Memory B cell (primary cell): ENCODE measurements around the gene RPS6KA5.
"Not testable (repeated sequence)": the region's sequence is repeated elsewhere in the genome, so short reads cannot be mapped to it uniquely, and the experiment has no call there.

Experiments
- ATAC-seq: fragments of 150-1000 bp; cut with Tn5 transposase; 2 replicates; pipeline ENCODE4 v1.10.0; 2021; ENCODE audit warnings: low read depth, mild to moderate bottlenecking, moderate library complexity
- DNase-seq, 2 donors: peaks; one replicate each; pipeline ENCODE4 v3.0.0; 2022; ENCODE audit warnings: low spot score in 2 of 2
- H3K27ac Mint-ChIP-seq: one replicate; pipeline ENCODE4 v1.8.0; 2022; ENCODE audit warnings: mild to moderate bottlenecking, moderate library complexity, mixed read lengths
- H3K27me3 Mint-ChIP-seq: one replicate; pipeline ENCODE4 v1.8.0; 2022; ENCODE audit warnings: mixed read lengths
- H3K36me3 Mint-ChIP-seq: one replicate; pipeline ENCODE4 v1.8.0; 2022; ENCODE audit warnings: mild to moderate bottlenecking, mixed read lengths
- H3K4me1 Mint-ChIP-seq: one replicate; pipeline ENCODE4 v1.8.0; 2022; ENCODE audit warnings: mixed read lengths
- H3K4me3 Mint-ChIP-seq: one replicate; pipeline ENCODE4 v1.8.0; 2022; ENCODE audit warnings: mild to moderate bottlenecking, moderate library complexity, mixed read lengths
- H3K9me3 Mint-ChIP-seq: one replicate; pipeline ENCODE4 v1.8.0; 2022; ENCODE audit warnings: mixed read lengths

The RPS6KA5 gene

DNA sequence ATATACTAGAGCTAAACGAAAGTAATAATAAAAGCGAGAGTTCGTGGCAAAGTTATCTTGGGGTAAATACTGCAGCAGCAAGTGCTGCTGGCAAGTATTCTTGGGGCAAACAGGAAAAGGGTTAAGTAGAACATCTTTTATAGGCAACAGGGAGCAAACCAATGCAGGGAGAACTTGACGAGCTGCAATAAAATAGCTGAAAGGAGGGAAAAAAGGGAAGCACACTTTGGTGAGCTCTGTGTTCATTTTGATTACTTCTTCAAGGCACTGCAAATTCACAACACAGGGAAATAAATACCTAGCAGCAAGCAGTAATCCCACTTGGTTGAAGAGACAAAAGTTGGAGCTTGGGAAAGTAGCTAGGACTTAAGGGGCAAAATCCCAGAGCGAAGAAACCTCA, 201.9 kb downstream of the RPS6KA5 start:
- Mint-ChIP-seq H3K9me3 (no peaks in the 10 kb centered on the region), H3K4me1 (peaks cover 8% of the 10 kb centered on the region), H3K4me3 (no peak overlapping the region), H3K27ac (no peak overlapping the region), H3K27me3 (no peaks in the 10 kb centered on the region), H3K36me3 (peaks cover 9% of the 10 kb centered on the region)
- no peak for ATAC-seq
- no peak for DNase-seq

DNA sequence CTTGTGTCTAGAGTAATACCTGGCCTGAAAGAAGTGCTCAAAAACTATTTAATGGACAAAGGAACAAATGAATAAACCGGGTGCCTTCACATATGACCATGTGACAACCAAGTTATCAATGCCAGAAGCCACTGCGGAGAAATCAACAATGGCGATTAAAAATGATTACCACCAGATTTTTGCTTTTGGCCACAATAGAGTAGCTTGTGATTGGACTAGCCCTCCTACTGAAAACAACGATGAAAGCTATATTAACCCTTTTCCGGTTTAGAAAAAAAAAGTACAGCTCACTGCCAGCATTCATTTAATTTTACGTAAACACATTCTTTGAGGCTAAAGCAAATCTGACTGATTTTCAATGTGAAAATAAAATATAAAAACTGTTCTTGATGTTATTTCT, 202.6 kb downstream of the RPS6KA5 start:
- Mint-ChIP-seq H3K36me3 (peaks cover 9% of the 10 kb centered on the region), H3K9me3 (no peaks in the 10 kb centered on the region), H3K4me3 (no peak overlapping the region), H3K4me1 (peaks cover 8% of the 10 kb centered on the region), H3K27me3 (no peaks in the 10 kb centered on the region), H3K27ac (no peak overlapping the region)
- DNase-seq (no peak), ATAC-seq (no peak)

DNA sequence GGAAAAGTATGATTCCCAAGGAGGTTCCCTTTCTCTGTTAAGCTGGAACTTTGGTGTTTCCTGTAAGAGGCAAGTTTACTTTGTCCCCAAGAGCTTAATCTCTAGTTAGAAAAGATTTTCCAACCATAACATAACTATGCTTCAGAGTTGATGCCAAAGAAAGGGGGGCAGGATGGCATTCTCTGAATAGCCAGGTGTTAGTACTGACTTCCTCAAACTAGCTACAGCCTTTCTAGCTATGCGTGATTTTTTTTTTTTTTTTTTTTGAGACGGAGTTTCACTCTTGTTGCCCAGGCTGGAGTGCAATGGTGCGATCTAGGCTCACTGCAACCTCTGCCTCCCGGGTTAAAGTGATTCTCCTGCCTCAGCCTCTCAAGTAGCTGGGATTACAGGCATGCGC, 204.3 kb downstream of the RPS6KA5 start:
- not testable (repeated sequence) for DNase-seq, H3K4me1 Mint-ChIP-seq, H3K36me3 Mint-ChIP-seq, H3K9me3 Mint-ChIP-seq, H3K4me3 Mint-ChIP-seq, H3K27me3 Mint-ChIP-seq, H3K27ac Mint-ChIP-seq
- ATAC-seq, result peak; percentile 94

DNA sequence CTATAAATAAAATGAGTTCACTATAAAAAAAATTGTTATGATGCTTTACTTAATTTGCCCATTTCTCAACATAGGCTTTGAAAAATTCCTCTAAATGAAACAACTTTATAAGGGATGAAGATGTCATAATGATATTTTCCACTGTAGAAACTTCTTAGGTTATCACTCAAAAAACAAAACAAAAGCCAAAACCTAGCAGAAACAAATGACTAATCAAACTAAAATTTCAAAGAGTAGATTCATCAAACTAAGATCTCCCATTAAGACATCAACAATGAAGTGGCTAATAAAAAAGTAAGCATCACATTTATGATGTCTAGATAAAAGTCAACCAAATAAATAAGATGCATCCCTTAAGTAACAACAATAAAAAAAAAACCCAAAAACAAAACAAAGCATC, 207.3 kb downstream of the RPS6KA5 start:
- Mint-ChIP-seq H3K4me3 (no peak overlapping the region), H3K9me3 (no peaks in the 10 kb centered on the region), H3K4me1 (peaks cover 6% of the 10 kb centered on the region), H3K27me3 (no peaks in the 10 kb centered on the region), H3K36me3 (peaks cover 2% of the 10 kb centered on the region), H3K27ac (no peak overlapping the region)
- DNase-seq, result no peak
- no peak for ATAC-seq

DNA sequence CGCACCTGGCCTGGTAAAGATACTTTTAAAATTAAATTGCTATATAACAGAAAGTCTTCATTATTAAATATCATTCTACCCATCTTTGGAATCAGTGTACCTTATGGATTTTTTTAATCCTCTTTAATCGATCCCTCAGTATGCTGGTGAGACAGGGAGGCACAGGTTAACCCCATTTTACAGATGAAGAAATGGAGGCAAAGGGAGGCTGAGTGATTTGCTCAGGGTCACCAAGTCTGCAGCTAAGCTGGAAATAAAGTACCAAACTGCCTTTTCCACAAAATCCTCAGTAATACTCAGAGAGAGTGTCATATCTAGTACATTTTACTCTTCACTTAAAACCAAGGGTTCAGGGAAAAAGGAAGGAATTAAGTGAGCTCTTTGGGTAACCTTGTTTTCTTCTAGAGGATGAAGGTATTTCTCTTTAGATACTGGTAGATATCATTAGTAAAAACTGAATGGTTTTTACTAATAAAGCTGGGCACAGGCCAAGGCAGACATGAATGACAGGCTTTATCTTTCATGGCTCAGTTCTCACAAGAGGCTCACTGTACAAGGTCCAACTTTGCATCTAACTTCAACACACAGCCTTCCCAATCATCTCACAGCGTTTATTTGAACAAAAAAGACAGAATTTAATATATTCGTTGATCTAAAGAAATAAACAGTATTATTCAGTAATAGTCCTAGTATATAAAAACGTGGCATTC, 209.0 kb downstream of the RPS6KA5 start:
- peaks cover 3% of the 10 kb centered on the region for H3K4me1 Mint-ChIP-seq
- H3K27ac Mint-ChIP-seq, result no peak overlapping the region
- H3K36me3 Mint-ChIP-seq, result peaks cover 7% of the 10 kb centered on the region
- no peak overlapping the region for H3K4me3 Mint-ChIP-seq
- no peaks in the 10 kb centered on the region for H3K27me3 Mint-ChIP-seq
- H3K9me3 Mint-ChIP-seq, result no peaks in the 10 kb centered on the region
- ATAC-seq (no peak), DNase-seq (no peak)

DNA sequence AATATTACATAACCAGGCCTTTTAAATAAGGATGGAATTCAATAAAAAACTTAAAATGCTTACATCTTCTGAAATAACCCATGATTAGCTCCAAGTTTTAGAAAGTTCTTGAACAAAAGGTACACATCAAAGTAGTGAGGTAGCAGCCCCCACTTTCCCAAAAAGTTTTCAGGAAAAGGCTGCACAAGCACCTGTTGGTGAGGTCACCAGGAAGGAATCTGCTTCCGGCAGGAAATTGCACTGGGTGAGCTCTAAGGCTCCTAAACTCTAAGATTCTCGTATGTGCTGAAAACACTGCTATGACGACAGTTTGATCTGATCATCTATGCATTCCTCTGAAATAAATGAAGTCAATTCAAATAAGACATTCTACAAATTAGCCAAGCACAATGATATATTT, 210.0 kb downstream of the RPS6KA5 start:
- H3K27me3 Mint-ChIP-seq, result no peaks in the 10 kb centered on the region
- DNase-seq, result no peak
- ATAC-seq, result no peak

DNA sequence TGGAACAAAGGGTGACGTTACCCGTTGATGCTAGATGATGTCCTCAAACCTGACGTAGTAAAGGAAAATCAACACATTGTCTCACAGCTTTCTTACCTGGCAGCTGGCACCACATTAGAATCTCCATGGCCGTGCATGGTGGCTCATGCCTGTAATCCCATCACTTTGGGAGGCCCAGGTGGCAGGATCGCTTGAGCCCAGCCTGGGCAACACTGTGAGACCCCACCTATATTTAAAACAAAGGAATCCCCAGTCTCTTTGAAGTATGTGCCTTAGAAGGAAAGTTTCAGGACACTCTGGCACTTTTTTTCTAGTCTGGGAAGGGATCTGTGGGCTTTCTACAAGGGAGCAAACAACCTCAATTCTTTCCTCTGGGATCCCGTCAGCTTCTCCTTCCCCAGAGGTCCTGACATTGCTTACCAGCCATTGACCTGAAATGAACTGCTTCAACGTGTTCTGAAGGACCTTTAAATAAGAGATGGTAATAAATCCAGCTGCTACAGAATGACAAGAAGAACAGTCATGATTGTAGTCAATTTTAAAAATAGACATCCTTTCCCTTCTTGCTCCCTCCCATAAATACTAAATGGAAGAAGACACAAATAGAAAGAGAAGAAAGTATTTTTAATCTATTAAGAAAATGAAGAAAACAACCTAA, 210.5 kb downstream of the RPS6KA5 start:
- Mint-ChIP-seq H3K36me3 (peaks cover 13% of the 10 kb centered on the region), H3K27ac (no peak overlapping the region), H3K9me3 (no peaks in the 10 kb centered on the region), H3K4me1 (no peaks in the 10 kb centered on the region), H3K27me3 (no peaks in the 10 kb centered on the region), H3K4me3 (no peak overlapping the region)
- DNase-seq (no peak), ATAC-seq (no peak)

More for the DNA sequence above, 210.0 kb downstream of the RPS6KA5 start:
- Mint-ChIP-seq H3K27ac (no peak overlapping the region), H3K4me1 (no peaks in the 10 kb centered on the region), H3K9me3 (no peaks in the 10 kb centered on the region), H3K36me3 (peaks cover 13% of the 10 kb centered on the region), H3K4me3 (no peak overlapping the region)

DNA sequence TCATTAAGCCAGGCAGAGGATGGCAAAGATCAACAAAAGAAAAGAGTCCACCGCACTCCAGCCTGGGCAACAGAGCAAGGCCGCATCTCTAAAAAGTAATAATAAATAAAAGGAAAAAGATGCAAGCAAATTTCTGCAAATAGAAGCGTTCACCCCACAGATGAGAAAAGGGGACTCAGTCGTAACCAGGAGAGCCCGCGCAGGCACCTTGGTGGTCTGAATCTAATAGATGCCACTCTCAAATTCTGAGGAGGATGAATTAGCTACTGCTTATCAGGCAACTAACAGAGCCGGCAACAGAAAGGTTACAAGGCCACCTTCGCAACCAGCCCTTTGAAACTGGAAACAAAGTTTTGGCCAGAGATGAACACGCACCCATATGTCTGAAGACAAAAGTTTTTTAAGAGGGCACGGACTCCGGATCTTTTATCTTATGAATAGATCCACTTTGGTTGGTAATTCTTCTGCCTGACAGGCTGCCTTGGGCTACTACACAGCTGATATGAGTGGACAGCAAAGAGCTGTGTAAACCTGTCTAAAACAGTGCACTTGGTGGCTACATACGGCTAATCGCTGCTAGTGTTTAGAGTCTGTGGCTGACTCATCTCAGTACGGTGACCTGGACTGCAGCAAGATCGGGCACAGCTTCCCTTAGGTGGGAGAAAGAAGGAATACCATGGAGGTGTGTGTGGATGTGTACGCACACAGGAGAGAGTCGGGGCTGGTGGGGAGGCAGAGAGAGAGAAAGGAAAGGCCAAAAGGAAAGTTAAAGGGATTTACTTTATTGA, 211.3 kb downstream of the RPS6KA5 start:
- no peak overlapping the region for H3K27ac Mint-ChIP-seq
- no peaks in the 10 kb centered on the region for H3K4me1 Mint-ChIP-seq
- DNase-seq (no peak), ATAC-seq (no peak)
- H3K27me3 Mint-ChIP-seq, result no peaks in the 10 kb centered on the region
- no peaks in the 10 kb centered on the region for H3K9me3 Mint-ChIP-seq
- peaks cover 13% of the 10 kb centered on the region for H3K36me3 Mint-ChIP-seq
- no peak overlapping the region for H3K4me3 Mint-ChIP-seq

DNA sequence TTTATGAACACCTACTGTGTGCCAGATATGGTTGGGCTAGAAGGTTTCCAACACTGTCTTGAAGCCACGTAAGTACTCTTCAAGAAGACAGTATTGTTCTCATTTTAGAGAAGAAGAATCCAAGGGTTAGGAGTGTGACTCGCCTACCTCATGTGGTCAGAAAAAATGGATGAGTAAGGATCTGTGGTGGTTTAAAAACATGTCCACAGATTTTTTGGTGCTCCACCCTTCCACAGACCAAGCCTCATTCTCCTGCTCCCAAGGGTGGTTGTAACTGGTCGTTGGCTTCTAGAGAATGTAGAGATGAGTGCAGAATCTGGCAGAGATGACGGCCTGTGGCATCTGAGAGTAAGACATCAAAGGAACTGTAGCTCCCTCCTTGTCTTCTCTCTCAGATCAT, 213.9 kb downstream of the RPS6KA5 start:
- no peaks in the 10 kb centered on the region for H3K9me3 Mint-ChIP-seq
- ATAC-seq (no peak), DNase-seq (no peak)
- no peak overlapping the region for H3K4me3 Mint-ChIP-seq
- no peaks in the 10 kb centered on the region for H3K4me1 Mint-ChIP-seq
- no peak overlapping the region for H3K27ac Mint-ChIP-seq
- peaks cover 13% of the 10 kb centered on the region for H3K36me3 Mint-ChIP-seq
- H3K27me3 Mint-ChIP-seq, result no peaks in the 10 kb centered on the region

DNA sequence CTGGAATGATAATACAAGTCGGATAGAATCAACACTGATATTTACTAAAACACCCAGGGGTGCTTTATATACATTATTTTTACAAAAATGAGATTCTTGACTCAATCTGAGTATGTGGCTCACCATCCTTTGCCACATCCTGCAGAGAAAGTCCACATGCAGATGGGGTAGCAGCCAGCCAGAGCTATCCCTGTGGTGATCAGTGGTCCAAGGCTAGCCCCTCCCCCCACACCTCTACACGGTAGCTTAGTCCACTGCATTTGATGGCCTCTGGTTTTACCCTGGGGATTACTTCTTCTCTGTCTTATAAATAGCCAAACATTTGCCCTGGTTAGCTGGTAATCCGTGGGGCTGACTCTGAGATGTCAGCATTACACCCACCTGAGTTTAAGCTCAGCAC, 216.1 kb downstream of the RPS6KA5 start:
- Mint-ChIP-seq H3K9me3 (no peaks in the 10 kb centered on the region), H3K36me3 (peaks cover 11% of the 10 kb centered on the region), H3K27me3 (no peaks in the 10 kb centered on the region), H3K4me1 (no peaks in the 10 kb centered on the region), H3K4me3 (no peak overlapping the region), H3K27ac (no peak overlapping the region)
- DNase-seq (no peak), ATAC-seq (no peak)

DNA sequence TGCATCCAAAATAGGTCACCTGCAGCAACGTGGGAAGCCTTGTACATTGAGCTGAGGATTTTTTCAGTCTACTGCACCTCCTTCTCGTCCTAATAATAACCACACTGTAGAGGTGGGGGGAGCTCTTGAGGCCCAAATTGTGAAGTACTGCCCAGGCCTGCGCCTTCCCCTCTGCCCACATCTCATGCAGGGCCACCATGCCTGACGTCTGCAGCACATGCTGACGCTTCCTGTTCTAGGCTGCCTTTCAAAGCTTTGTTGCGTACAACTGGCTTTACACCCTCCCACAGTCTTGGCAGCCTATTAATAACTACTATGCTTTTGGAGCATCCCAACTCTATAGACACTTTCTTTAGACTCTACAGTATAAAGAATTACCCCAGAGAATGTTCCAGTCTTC, 217.7 kb downstream of the RPS6KA5 start:
- Mint-ChIP-seq H3K4me1 (no peaks in the 10 kb centered on the region), H3K4me3 (no peak overlapping the region), H3K27ac (no peak overlapping the region), H3K27me3 (no peaks in the 10 kb centered on the region), H3K36me3 (peaks cover 9% of the 10 kb centered on the region), H3K9me3 (no peaks in the 10 kb centered on the region)
- no peak for DNase-seq
- ATAC-seq, result peak; percentile 29

DNA sequence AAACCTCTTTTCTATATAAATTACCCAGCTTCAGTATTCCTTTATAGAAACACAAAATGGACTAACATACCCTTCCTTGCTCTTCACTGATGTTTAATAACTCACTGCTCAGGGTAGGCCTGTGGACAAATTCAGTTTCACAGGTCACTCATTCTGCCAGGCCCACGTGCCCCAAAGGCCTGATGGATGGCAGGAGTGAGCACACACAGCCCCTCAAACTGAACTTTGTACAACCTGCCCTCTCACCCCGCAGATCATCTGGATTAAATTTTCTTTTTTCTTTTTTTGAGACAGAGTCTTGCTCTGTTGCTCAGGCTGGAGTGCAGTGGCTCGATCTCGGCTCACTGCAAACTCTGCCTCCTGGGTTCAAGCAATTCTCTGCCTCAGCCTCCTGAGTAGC, 219.8 kb downstream of the RPS6KA5 start:
- not testable (repeated sequence) for DNase-seq, H3K27me3 Mint-ChIP-seq, H3K36me3 Mint-ChIP-seq, H3K9me3 Mint-ChIP-seq, H3K4me1 Mint-ChIP-seq, H3K27ac Mint-ChIP-seq, H3K4me3 Mint-ChIP-seq, ATAC-seq

DNA sequence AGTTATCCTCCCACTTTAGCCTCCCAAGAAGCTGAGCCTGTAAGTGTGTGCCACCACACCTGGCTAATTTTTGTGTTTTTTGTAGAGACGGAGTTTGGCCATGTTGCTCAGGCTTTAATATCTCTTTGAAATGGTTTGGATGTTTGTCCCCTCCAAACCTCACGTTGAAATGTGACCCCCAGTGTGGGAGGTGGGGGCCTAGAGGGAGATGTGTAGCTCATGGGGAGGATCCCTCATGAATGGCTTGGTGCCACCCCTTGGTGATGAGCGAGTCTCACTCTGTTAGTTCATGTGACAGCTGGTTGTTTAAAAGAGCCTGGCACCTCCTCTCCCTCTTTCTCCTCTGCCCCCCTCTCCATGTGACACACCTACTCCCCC, 220.6 kb downstream of the RPS6KA5 start:
- Mint-ChIP-seq H3K36me3 (no peaks in the 10 kb centered on the region), H3K4me1 (peaks cover 4% of the 10 kb centered on the region), H3K27ac (no peak overlapping the region), H3K4me3 (no peak overlapping the region), H3K9me3 (no peaks in the 10 kb centered on the region), H3K27me3 (no peaks in the 10 kb centered on the region)
- no peak for DNase-seq
- ATAC-seq, result no peak

DNA sequence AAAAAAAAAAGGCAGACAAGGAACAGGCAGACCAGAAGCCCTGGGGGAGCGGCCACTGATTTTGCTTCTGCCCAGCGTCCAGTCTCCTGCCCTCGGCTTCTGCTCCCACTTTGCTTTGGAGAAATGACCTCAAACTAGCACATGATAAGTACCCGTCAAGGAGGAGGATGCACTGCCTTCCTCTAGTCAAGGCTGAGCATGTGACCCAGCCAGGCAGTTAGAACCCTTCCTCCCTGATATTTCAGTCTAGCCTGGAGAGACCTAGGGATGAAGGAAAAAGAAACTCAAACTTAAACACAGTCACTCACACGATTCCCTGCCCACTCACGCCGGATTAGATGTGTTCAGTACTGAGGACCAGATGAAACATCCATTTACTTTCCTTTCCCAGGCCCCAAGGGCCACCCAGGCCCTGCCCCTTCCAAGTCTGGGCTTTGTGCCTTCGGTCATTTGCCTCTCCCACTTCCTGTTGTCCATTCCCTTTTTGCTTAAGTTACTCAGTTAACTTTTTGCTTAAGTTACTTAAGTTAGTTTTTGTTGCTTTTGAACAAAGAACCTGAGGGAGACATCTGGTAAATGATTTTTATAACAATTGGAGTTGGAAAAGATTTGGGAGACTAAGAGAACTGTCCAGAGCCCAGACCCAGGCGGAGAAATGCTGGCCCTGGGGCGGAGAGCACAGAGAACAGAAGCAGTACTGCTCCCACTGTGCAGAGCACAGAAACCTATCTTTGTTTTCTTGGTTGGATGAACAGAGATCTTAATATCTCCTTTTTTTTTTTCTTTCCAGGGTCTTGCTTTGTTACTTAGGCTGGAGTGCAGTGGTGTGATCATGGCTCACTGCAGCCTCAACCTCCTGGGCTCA, 221.2 kb downstream of the RPS6KA5 start:
- Mint-ChIP-seq H3K4me3 (no peak overlapping the region), H3K27ac (no peak overlapping the region), H3K4me1 (peaks cover 4% of the 10 kb centered on the region), H3K27me3 (no peaks in the 10 kb centered on the region), H3K36me3 (no peaks in the 10 kb centered on the region), H3K9me3 (no peaks in the 10 kb centered on the region)
- DNase-seq (no peak), ATAC-seq (no peak)
